Mesodermal cell (in vitro differentiated cells): ENCODE data around the gene ITGA11. TPM values are rescaled to one million over a fixed set of nuclear protein-coding genes. Genes with fewer than 3 reads are reported as not detected.

Source experiments
- H3K27ac ChIP-seq: 2 replicates; pipeline ENCODE4 v1.7.0; 2013; ENCODE audit warnings: mild to moderate bottlenecking, low read depth, low read length, moderate library complexity; ENCODE audit not compliant: severe bottlenecking
- H3K36me3 ChIP-seq: 2 replicates; pipeline ENCODE4 v1.7.1; 2013; ENCODE audit warnings: mild to moderate bottlenecking, low read length, moderate library complexity; ENCODE audit not compliant: control insufficient read depth, insufficient read depth
- H3K4me1 ChIP-seq: one replicate; pipeline ENCODE4 v1.7.1; 2013; ENCODE audit warnings: mild to moderate bottlenecking, low read length; ENCODE audit not compliant: insufficient read depth, control insufficient read depth, poor library complexity, severe bottlenecking
- H3K4me3 ChIP-seq: 2 replicates; pipeline ENCODE4 v1.7.0; 2013; ENCODE audit warnings: low read length, control low read depth, mild to moderate bottlenecking; ENCODE audit not compliant: insufficient read depth, poor library complexity, severe bottlenecking; ENCODE audit errors: extremely low read depth
- H3K9me3 ChIP-seq: 2 replicates; pipeline ENCODE4 v1.7.1; 2013; ENCODE audit warnings: mild to moderate bottlenecking, low read length, moderate library complexity; ENCODE audit not compliant: control insufficient read depth
- WGBS, 2 experiments: methylation state at CpG; one replicate each; pipeline ENCODE4 v1.1.5; 2013; ENCODE audit warnings: missing lambda C conversion rate in 2 of 2; ENCODE audit not compliant: insufficient coverage in 2 of 2; 5-methylcytosine and 5-hydroxymethylcytosine counted together
- polyA plus RNA-seq, 2 experiments: library from polyadenylated mRNA; stranded (reverse); fragments of 50-300 nt; gene quantifications; one replicate each; pipeline ENCODE4 v1.2.3, GENCODE V29; 2013

Gene ITGA11
- 9.2 TPM for polyA plus RNA-seq (2013, experiment 1 of 2)
- polyA plus RNA-seq (2013, experiment 2 of 2): 8.9 TPM

GRCh38 chr15:68431792-68432401 is at the start of gene ITGA11:
Gene ITGA11, minus strand, starts transcription at chr15:68432163. Its CDS starts 97 bp downstream, at chr15:68432066.
- H3K4me1 ChIP-seq: peaks cover 10% of the 10 kb centered on the region
- no peaks in the 10 kb centered on the region for H3K9me3 ChIP-seq
- H3K4me3 ChIP-seq: peak within 1 kb of the TSS; percentile 56
- H3K27ac ChIP-seq: no peak within 1 kb of the TSS
- 0 to 3% methylated on average over 36 to 42 of the region's 49 CpGs for WGBS, 2 experiments
- no peaks in the 10 kb centered on the region for H3K36me3 ChIP-seq

- Histone ChIP-seq H3K36me3 (no peaks in the 10 kb centered on the region), H3K4me1 (peaks cover 18% of the 10 kb centered on the region), H3K27ac (no peak overlapping the region), H3K4me3 (no peak overlapping the region), H3K9me3 (no peaks in the 10 kb centered on the region)
- 83 to 100% methylated on average over 2 to 3 of the region's 3 CpGs for WGBS, 2 experiments
Measured at GRCh38 chr15:68481321-68481720, 49.4 kb upstream of the ITGA11 start.

GRCh38 chr15:68480296-68480695 is 48.3 kb upstream of the ITGA11 start:
- no peak overlapping the region for H3K27ac ChIP-seq
- H3K36me3 ChIP-seq: no peaks in the 10 kb centered on the region
- WGBS, 2 experiments: 77 to 95% methylated on average over 3 to 5 of the region's 5 CpGs
- no peaks in the 10 kb centered on the region for H3K9me3 ChIP-seq
- H3K4me1 ChIP-seq: peaks cover 10% of the 10 kb centered on the region
- no peak overlapping the region for H3K4me3 ChIP-seq

GRCh38 chr15:68479870-68480269 is 47.9 kb upstream of the ITGA11 start:
- peaks cover 6% of the 10 kb centered on the region for H3K4me1 ChIP-seq
- no peak overlapping the region for H3K4me3 ChIP-seq
- H3K9me3 ChIP-seq: no peaks in the 10 kb centered on the region
- no peak overlapping the region for H3K27ac ChIP-seq
- H3K36me3 ChIP-seq: no peaks in the 10 kb centered on the region
- WGBS, 2 experiments: 81 to 92% methylated on average over 3 to 4 of the region's 4 CpGs

- WGBS, 2 experiments: 79 to 82% methylated on average over 11 to 12 of the region's 12 CpGs
Measured at GRCh38 chr15:68479406-68479805, 47.4 kb upstream of the ITGA11 start.

GRCh38 chr15:68478853-68479252 is 46.9 kb upstream of the ITGA11 start:
- Histone ChIP-seq H3K4me3 (no peak overlapping the region), H3K4me1 (no peaks in the 10 kb centered on the region), H3K27ac (no peak overlapping the region), H3K9me3 (no peaks in the 10 kb centered on the region), H3K36me3 (no peaks in the 10 kb centered on the region)
- 86 to 94% methylated on average over 3 to 4 of the region's 4 CpGs for WGBS, 2 experiments

More at GRCh38 chr15:68479406-68479805, 47.4 kb upstream of the ITGA11 start:
- Histone ChIP-seq H3K36me3 (no peaks in the 10 kb centered on the region), H3K9me3 (no peaks in the 10 kb centered on the region), H3K27ac (no peak overlapping the region), H3K4me1 (peaks cover 1% of the 10 kb centered on the region), H3K4me3 (no peak overlapping the region)

GRCh38 chr15:68475449-68475848 is 43.5 kb upstream of the ITGA11 start:
- Histone ChIP-seq H3K9me3 (no peaks in the 10 kb centered on the region), H3K4me1 (no peaks in the 10 kb centered on the region)

GRCh38 chr15:68471541-68471940 is 39.6 kb upstream of the ITGA11 start:
- no peaks in the 10 kb centered on the region for H3K36me3 ChIP-seq
- no peak overlapping the region for H3K27ac ChIP-seq
- H3K9me3 ChIP-seq: no peaks in the 10 kb centered on the region
- no peak overlapping the region for H3K4me3 ChIP-seq
- H3K4me1 ChIP-seq: no peaks in the 10 kb centered on the region
- WGBS, 2 experiments: 88 to 99% methylated on average over 3 to 4 of the region's 5 CpGs

More at GRCh38 chr15:68475449-68475848, 43.5 kb upstream of the ITGA11 start:
- Histone ChIP-seq H3K27ac (no peak overlapping the region), H3K4me3 (no peak overlapping the region), H3K36me3 (no peaks in the 10 kb centered on the region)

GRCh38 chr15:68470976-68471375 is 39.0 kb upstream of the ITGA11 start:
- H3K4me1 ChIP-seq: no peaks in the 10 kb centered on the region
- no peaks in the 10 kb centered on the region for H3K36me3 ChIP-seq
- 82% methylated on average over 1 to 4 of the region's 5 CpGs for whole genome bisulfite sequencing, 2 experiments
- H3K4me3 ChIP-seq: no peak overlapping the region
- H3K9me3 ChIP-seq: no peaks in the 10 kb centered on the region
- H3K27ac ChIP-seq: no peak overlapping the region

- Histone ChIP-seq H3K27ac (no peak overlapping the region), H3K4me1 (no peaks in the 10 kb centered on the region), H3K9me3 (no peaks in the 10 kb centered on the region), H3K36me3 (no peaks in the 10 kb centered on the region), H3K4me3 (no peak overlapping the region)
- 89 to 95% methylated on average over 9 to 14 of the region's 14 CpGs for WGBS, 2 experiments
Measured at GRCh38 chr15:68470049-68470742, 38.2 kb upstream of the ITGA11 start.
